Ovary (tissue), 9 donors: ENCODE measurements around the gene FASTK. TPM values are rescaled to one million over a fixed set of nuclear protein-coding genes. Genes with fewer than 3 reads are reported as not detected.

Source experiments
- DNase-seq, 5 donors: peaks; one replicate each; pipeline ENCODE4 v3.0.0-alpha.2; 2019 to 2020
- H3K27ac ChIP-seq, 2 donors: fragments of 200-600 bp; one replicate each; pipeline versions ENCODE4 v1.5.1 to v1.8.0; 2019 to 2022
- H3K27me3 ChIP-seq: fragments of 200-600 bp; one replicate; pipeline ENCODE4 v1.8.0; 2022
- H3K36me3 ChIP-seq: fragments of 200-600 bp; sonication (generic); one replicate; pipeline ENCODE4 v1.5.1; 2019
- H3K4me1 ChIP-seq: one replicate; pipeline ENCODE4 v1.8.1; 2013; ENCODE audit warnings: mild to moderate bottlenecking, moderate library complexity; ENCODE audit not compliant: insufficient read depth
- H3K4me3 ChIP-seq: fragments of 200-600 bp; sonication (generic); one replicate; pipeline ENCODE4 v1.5.1; 2017
- H3K9me3 ChIP-seq, 2 donors: fragments of 200-600 bp in 1 of 2; sonication (generic) in 1 of 2; one replicate each; pipeline versions ENCODE4 v1.5.1 to v1.8.1; 2013 to 2019; ENCODE audit warnings: mild to moderate bottlenecking in 1 of 2, moderate library complexity in 1 of 2
- EP300 ChIP-seq: sonication (generic); formaldehyde crosslinking; IDR thresholded peaks from one replicate; pipeline ENCODE4 v1.6.1; 2017; ENCODE audit warnings: antibody characterized with exemption
- POLR2A ChIP-seq: fragments of 450-650 bp; IDR thresholded peaks from one replicate; pipeline ENCODE4 v1.6.1; 2017; ENCODE audit warnings: antibody characterized with exemption, mild to moderate bottlenecking, moderate library complexity
- WGBS, 3 donors: extraction: QIAGEN DNeasy Blood & Tissue Kit in 1 of 3; methylation state at CpG; one replicate each; pipeline versions ENCODE4 v1.1.5 to v1.1.7; 2013 to 2017; 5-methylcytosine and 5-hydroxymethylcytosine counted together
- intact Hi-C, 4 donors: fragments of 100-400 bp; cut with DNase I; formaldehyde crosslinking; loops; one replicate each; pipeline versions ENCODE4 v1.11.0 to v1.15.1; 2022 to 2023
- polyA plus RNA-seq, 2 donors: library from polyadenylated mRNA; stranded (reverse); fragments of 200-250 nt in 1 of 2; fragments of 350-450 nt in 1 of 2; fragmentation: Illumina TruSeq in 1 of 2; extraction: RNeasy Lipid Tissue Mini Kit (QIAGEN cat#74804) in 1 of 2; gene quantifications; one replicate each; pipeline ENCODE4 v1.2.3, GENCODE V29; 2013 to 2014
- total RNA-seq, 7 donors: library from RNA; depleted of rRNA in 2 of 7; stranded (reverse); fragments of >200 nt in 2 of 7; fragmentation: NEBNext Ultra II Directional in 3 of 7; extraction: Animal tissue kit (Norgen Biotek cat#: 25700) in 3 of 7; gene quantifications; one replicate each; pipeline versions ENCODE4 v1.1.0 to v1.2.4, GENCODE V29; 2016 to 2023
- TF ChIP-seq, protein P1 (sequence below), 3 donors: fragments of 450-650 bp in 2 of 3; fragments of 200-600 bp in 1 of 3; IDR thresholded peaks; one replicate each; pipeline versions ENCODE4 v1.5.1 to v1.8.0; 2016 to 2022; ENCODE audit warnings: antibody characterized with exemption in 3 of 3, mild to moderate bottlenecking in 1 of 3
- donor health status: DM: no; HTN: no; CAD: no; lungs with moderate emphysema.
- donor health status: DM: no; HTN: no; CAD: no.
- donor health status: Bipolar disorder and iron deficiency.
- donor health status: DM: yes; HTN: yes; CAD: no.
- donor health status: DM: no; HTN: no; CAD: no.
- donor health status: DM: yes; HTN: yes; CAD: no.

Gene FASTK
- total and polyA plus RNA-seq, 9 donors = 5.4 to 95.2 (median 75.8) TPM

GRCh38 chr7:151085691-151086620 is 5.3 kb upstream of the FASTK start, which contains the start of gene AGAP3:
Gene AGAP3 (plus strand): TSS chr7:151086475. CDS start chr7:151086742, 267 bp downstream.
- Histone ChIP-seq H3K4me3 (peak within 1 kb of the TSS; percentile 70), H3K27ac (peak within 1 kb of the TSS; percentile 77 to 86), H3K9me3 (no peaks in the 10 kb centered on the region), H3K27me3 (no peaks in the 10 kb centered on the region), H3K36me3 (no peaks in the 10 kb centered on the region), H3K4me1 (peaks cover 40% of the 10 kb centered on the region)
- TF ChIP-seq EP300 (no peak), POLR2A (no peak)
- TF ChIP-seq, protein P1, sequence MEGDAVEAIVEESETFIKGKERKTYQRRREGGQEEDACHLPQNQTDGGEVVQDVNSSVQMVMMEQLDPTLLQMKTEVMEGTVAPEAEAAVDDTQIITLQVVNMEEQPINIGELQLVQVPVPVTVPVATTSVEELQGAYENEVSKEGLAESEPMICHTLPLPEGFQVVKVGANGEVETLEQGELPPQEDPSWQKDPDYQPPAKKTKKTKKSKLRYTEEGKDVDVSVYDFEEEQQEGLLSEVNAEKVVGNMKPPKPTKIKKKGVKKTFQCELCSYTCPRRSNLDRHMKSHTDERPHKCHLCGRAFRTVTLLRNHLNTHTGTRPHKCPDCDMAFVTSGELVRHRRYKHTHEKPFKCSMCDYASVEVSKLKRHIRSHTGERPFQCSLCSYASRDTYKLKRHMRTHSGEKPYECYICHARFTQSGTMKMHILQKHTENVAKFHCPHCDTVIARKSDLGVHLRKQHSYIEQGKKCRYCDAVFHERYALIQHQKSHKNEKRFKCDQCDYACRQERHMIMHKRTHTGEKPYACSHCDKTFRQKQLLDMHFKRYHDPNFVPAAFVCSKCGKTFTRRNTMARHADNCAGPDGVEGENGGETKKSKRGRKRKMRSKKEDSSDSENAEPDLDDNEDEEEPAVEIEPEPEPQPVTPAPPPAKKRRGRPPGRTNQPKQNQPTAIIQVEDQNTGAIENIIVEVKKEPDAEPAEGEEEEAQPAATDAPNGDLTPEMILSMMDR (IDR thresholded peaks at IDR 0.05) = no peak
- intact Hi-C loops = loop anchor here in 1 of 4 donors (2.0 kb wide), 1 partner anchor 57 kb away; the partner anchor contains the start of gene ABCB8
- peak; percentile 82 to 87 (median 86) for DNase-seq
- 0 to 1% (median 0%) methylated on average over 19 to 83 of the region's 84 CpGs for WGBS, 3 donors

DNA sequence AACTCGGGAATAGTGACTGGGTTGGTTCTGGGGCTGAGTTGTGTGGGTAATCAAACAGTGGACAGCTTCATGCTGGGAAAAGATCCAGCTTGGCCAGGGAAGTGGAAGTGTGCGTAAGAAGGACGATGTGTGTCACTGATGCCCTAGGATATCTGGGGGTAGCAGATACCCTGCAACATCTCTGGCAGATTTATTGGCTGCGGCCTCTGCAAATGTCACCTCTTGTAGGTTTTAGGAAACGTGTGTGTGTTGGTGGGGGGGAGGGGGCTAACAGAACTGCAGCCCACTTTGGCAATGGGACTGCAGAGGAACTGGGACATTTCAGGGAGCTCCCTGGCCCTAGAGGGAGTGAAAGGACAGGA is 4.7 kb upstream of the FASTK start:
- WGBS, 3 donors = 26 to 44% (median 37%) methylated on average over 5 of the region's 5 CpGs
- TF ChIP-seq POLR2A = no peak
- TF ChIP-seq EP300 = no peak
- TF ChIP-seq, protein P1 (IDR thresholded peaks at IDR 0.05) = no peak
- intact Hi-C loops = no loop called here

GRCh38 chr7:151083824-151084160 is 3.2 kb upstream of the FASTK start:
- TF ChIP-seq POLR2A = no peak
- no peaks in the 10 kb centered on the region for H3K9me3 ChIP-seq
- 20 to 29% (median 28%) methylated on average over 3 of the region's 3 CpGs for WGBS, 3 donors
- peaks cover 35% of the 10 kb centered on the region for H3K4me1 ChIP-seq
- no peaks in the 10 kb centered on the region for H3K27me3 ChIP-seq
- H3K27ac ChIP-seq = peak overlapping the region in 1 of 2 donors; percentile 85
- H3K4me3 ChIP-seq = peak overlapping the region; percentile 63
- no peak for DNase-seq
- H3K36me3 ChIP-seq = no peaks in the 10 kb centered on the region
- intact Hi-C loops = loop anchor here in 1 of 4 donors (2.0 kb wide), 1 partner anchor 23 kb away; no protein-coding TSS in a partner anchor

More for the DNA sequence above, 4.7 kb upstream of the FASTK start:
- Histone ChIP-seq H3K9me3 (no peaks in the 10 kb centered on the region), H3K4me1 (peaks cover 40% of the 10 kb centered on the region), H3K4me3 (no peak overlapping the region), H3K27me3 (no peaks in the 10 kb centered on the region), H3K27ac (peak overlapping the region in 1 of 2 donors; percentile 61), H3K36me3 (no peaks in the 10 kb centered on the region)
- DNase-seq = peak in 2 of 5 donors; percentile 37 to 47

GRCh38 chr7:151083071-151083823 is 2.6 kb upstream of the FASTK start, which contains the start of gene TMUB1:
Gene TMUB1 (minus strand): TSS chr7:151083493. CDS start chr7:151082563, 930 bp downstream.
- peak; percentile 79 to 87 (median 84) for DNase-seq
- TF ChIP-seq POLR2A (peak; percentile 47), EP300 (no peak)
- TF ChIP-seq, protein P1 (IDR thresholded peaks at IDR 0.05) = no peak
- H3K4me1 ChIP-seq = peaks cover 36% of the 10 kb centered on the region

More at GRCh38 chr7:151083071-151083823, 2.6 kb upstream of the FASTK start, which contains the start of gene TMUB1:
- no peaks in the 10 kb centered on the region for H3K27me3 ChIP-seq
- intact Hi-C loops = loop anchor here in 1 of 4 donors (2.0 kb wide), 1 partner anchor 22 kb away; no protein-coding TSS in a partner anchor
- H3K4me3 ChIP-seq = peak within 1 kb of the TSS; percentile 63
- H3K9me3 ChIP-seq = no peaks in the 10 kb centered on the region
- H3K36me3 ChIP-seq = no peaks in the 10 kb centered on the region
- peak within 1 kb of the TSS; percentile 63 to 85 for H3K27ac ChIP-seq
- 0 to 1% (median 1%) methylated on average over 57 to 69 of the region's 69 CpGs for WGBS, 3 donors
